ENCODE data around the gene DSTYK. TPM values are rescaled to one million over a fixed set of nuclear protein-coding genes. Genes with fewer than 3 reads are reported as not detected.

DSTYK gene
- polyA plus RNA-seq (2013): 9.6 TPM

GRCh38 chr1:205211169-205211838, at the start of gene DSTYK:
Gene DSTYK (minus strand): TSS chr1:205211702. CDS start chr1:205211535, 167 bp downstream.
- Histone ChIP-seq H3K27me3 (replicated peaks in 2 of 5; ENCODE audit: control insufficient read depth in 4 of 5, insufficient read depth in 5 of 5, low read length in 4 of 5) (no peaks in the 10 kb centered on the region), H3K4me3 (ENCODE audit: control insufficient read depth in 1 of 7, extremely low read depth in 1 of 7, insufficient read depth in 4 of 7, low read depth in 2 of 7, low read length in 6 of 7) (peak within 1 kb of the TSS; percentile 90 to 95 (median 94)), H3K36me3 (ENCODE audit: control insufficient read depth in 4 of 4, insufficient read depth in 4 of 4, low read length in 3 of 4) (no peaks in the 10 kb centered on the region), H3K4me1 (ENCODE audit: control extremely low read depth in 1 of 4, control insufficient read depth in 4 of 4, insufficient read depth in 4 of 4, low read length in 3 of 4) (peaks cover 7 to 42% (median 35%) of the 10 kb centered on the region in 4 experiments), H3K9me3 (ENCODE audit: control extremely low read depth in 1 of 5, control insufficient read depth in 4 of 5, insufficient read depth in 2 of 5, low read depth in 1 of 5, low read length in 4 of 5) (no peaks in the 10 kb centered on the region), H3K27ac (ENCODE audit: insufficient read depth in 1 of 2, low read depth in 1 of 2, low read length in 2 of 2, poor library complexity in 1 of 2, severe bottlenecking in 2 of 2) (peak within 1 kb of the TSS; percentile 93)
- WGBS (ENCODE audit: insufficient coverage): under 1% methylated on average over 45 of the region's 67 CpGs
- DNase-seq: peak; percentile 95 to 98 (median 98)
- ChIA-PET POLR2A (interaction anchor here (0.8 to 1.1 kb wide), 3 partner anchors 17 to 22 kb away, joined by 3 to 4 read pairs (median 3); partner anchors contain the start of gene TMCC2), CTCF (interaction anchor here (2.0 kb wide), 1 partner anchor 12 kb away, joined by 8 read pairs; no protein-coding TSS in a partner anchor)

DNA sequence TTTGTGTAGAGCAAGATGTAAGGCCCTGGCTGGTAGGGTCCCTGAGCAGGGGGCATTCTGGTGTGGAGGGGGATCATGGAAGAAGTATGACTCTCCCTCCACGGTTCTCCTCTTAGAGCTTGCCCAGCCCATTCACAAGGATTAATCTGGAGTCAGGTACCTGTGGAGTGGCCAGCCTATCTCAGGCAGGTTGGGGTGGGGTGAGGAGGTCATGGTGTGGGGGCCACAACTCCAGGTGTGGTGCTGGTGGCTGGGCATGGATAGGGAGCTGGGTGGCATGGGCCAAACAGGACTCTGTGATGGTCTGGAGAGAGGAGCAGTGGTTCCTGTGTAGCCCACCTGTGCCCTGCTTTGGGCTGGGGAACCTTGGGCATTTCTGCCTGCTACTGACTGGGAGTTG, 48.5 kb upstream of the DSTYK start:
- WGBS (ENCODE audit: insufficient coverage): 100% methylated on average over 1 of the region's 1 CpG
- Histone ChIP-seq H3K4me3 (ENCODE audit: control insufficient read depth in 1 of 7, extremely low read depth in 1 of 7, insufficient read depth in 4 of 7, low read depth in 2 of 7, low read length in 6 of 7) (no peak overlapping the region), H3K27me3 (replicated peaks in 2 of 5; ENCODE audit: control insufficient read depth in 4 of 5, insufficient read depth in 5 of 5, low read length in 4 of 5) (peaks cover 0 to 31% (median 11%) of the 10 kb centered on the region in 5 experiments), H3K27ac (ENCODE audit: insufficient read depth in 1 of 2, low read depth in 1 of 2, low read length in 2 of 2, poor library complexity in 1 of 2, severe bottlenecking in 2 of 2) (no peak overlapping the region), H3K9me3 (ENCODE audit: control extremely low read depth in 1 of 5, control insufficient read depth in 4 of 5, insufficient read depth in 2 of 5, low read depth in 1 of 5, low read length in 4 of 5) (no peaks in the 10 kb centered on the region), H3K4me1 (ENCODE audit: control extremely low read depth in 1 of 4, control insufficient read depth in 4 of 4, insufficient read depth in 4 of 4, low read length in 3 of 4) (peaks cover 3 to 43% (median 29%) of the 10 kb centered on the region in 4 experiments), H3K36me3 (ENCODE audit: control insufficient read depth in 4 of 4, insufficient read depth in 4 of 4, low read length in 3 of 4) (no peaks in the 10 kb centered on the region)
- CTCF ChIA-PET: interaction anchor here (1.5 to 38.2 kb wide), 7 partner anchors 10 to 119 kb away, joined by 3 to 1168 read pairs (median 116); partner anchors contain the start of genes NUAK2 and TMCC2
- DNase-seq: no peak
- POLR2A ChIA-PET: no interaction called here

DNA sequence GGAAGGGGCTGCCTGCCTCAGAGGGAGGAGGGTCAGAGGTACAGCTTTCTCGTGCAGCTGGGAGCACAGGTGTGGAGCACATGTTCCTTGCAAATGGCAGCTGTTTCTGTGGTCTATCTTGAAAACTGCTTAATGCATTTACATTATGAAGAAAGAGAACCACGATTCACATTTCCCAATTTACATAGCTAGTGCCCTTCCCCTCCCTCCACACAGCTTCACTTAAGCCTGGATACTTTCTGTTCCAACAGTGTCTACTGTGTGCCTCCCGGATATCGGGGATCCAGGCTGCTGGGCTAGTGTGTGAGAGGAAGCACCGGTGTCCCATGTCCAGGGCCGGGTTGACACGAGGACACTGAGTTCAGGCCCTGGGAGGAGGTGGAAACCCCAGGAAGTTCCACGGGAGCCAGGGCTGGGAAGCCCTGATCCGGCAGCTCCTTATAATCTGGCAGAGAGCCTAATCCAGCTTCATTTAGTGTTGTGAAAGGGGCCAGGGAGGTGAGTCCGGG, 47.9 kb upstream of the DSTYK start:
- Histone ChIP-seq H3K4me1 (ENCODE audit: control extremely low read depth in 1 of 4, control insufficient read depth in 4 of 4, insufficient read depth in 4 of 4, low read length in 3 of 4) (peaks cover 3 to 43% (median 29%) of the 10 kb centered on the region in 4 experiments), H3K36me3 (ENCODE audit: control insufficient read depth in 4 of 4, insufficient read depth in 4 of 4, low read length in 3 of 4) (no peaks in the 10 kb centered on the region), H3K4me3 (ENCODE audit: control insufficient read depth in 1 of 7, extremely low read depth in 1 of 7, insufficient read depth in 4 of 7, low read depth in 2 of 7, low read length in 6 of 7) (no peak overlapping the region), H3K9me3 (ENCODE audit: control extremely low read depth in 1 of 5, control insufficient read depth in 4 of 5, insufficient read depth in 2 of 5, low read depth in 1 of 5, low read length in 4 of 5) (no peaks in the 10 kb centered on the region), H3K27me3 (replicated peaks in 2 of 5; ENCODE audit: control insufficient read depth in 4 of 5, insufficient read depth in 5 of 5, low read length in 4 of 5) (peaks cover 0 to 28% (median 11%) of the 10 kb centered on the region in 5 experiments), H3K27ac (ENCODE audit: insufficient read depth in 1 of 2, low read depth in 1 of 2, low read length in 2 of 2, poor library complexity in 1 of 2, severe bottlenecking in 2 of 2) (no peak overlapping the region)
- ChIA-PET CTCF (interaction anchor here (0.7 to 38.2 kb wide), 9 partner anchors 9 to 283 kb away, joined by 3 to 1168 read pairs (median 38); partner anchors contain the start of genes NUAK2 and TMCC2), POLR2A (no interaction called here)
- WGBS (ENCODE audit: insufficient coverage): 100% methylated on average over 9 of the region's 10 CpGs
- no peak for DNase-seq

GRCh38 chr1:205258719-205259118, 47.2 kb upstream of the DSTYK start:
- POLR2A ChIA-PET: no interaction called here
- peaks cover 0 to 28% (median 11%) of the 10 kb centered on the region in 5 experiments for H3K27me3 ChIP-seq (replicated peaks in 2 of 5; ENCODE audit: control insufficient read depth in 4 of 5, insufficient read depth in 5 of 5, low read length in 4 of 5)
- no peaks in the 10 kb centered on the region for H3K9me3 ChIP-seq (ENCODE audit: control extremely low read depth in 1 of 5, control insufficient read depth in 4 of 5, insufficient read depth in 2 of 5, low read depth in 1 of 5, low read length in 4 of 5)
- H3K36me3 ChIP-seq (ENCODE audit: control insufficient read depth in 4 of 4, insufficient read depth in 4 of 4, low read length in 3 of 4): no peaks in the 10 kb centered on the region
- DNase-seq: no peak
- CTCF ChIA-PET: interaction anchor here (1.3 to 38.2 kb wide), 10 partner anchors 9 to 270 kb away, joined by 3 to 1168 read pairs (median 24); partner anchors contain the start of genes NUAK2, RBBP5 and TMCC2
- 94% methylated on average over 6 of the region's 8 CpGs for WGBS (ENCODE audit: insufficient coverage)
- H3K4me3 ChIP-seq (ENCODE audit: control insufficient read depth in 1 of 7, extremely low read depth in 1 of 7, insufficient read depth in 4 of 7, low read depth in 2 of 7, low read length in 6 of 7): no peak overlapping the region
- peaks cover 3 to 43% (median 28%) of the 10 kb centered on the region in 4 experiments for H3K4me1 ChIP-seq (ENCODE audit: control extremely low read depth in 1 of 4, control insufficient read depth in 4 of 4, insufficient read depth in 4 of 4, low read length in 3 of 4)
- H3K27ac ChIP-seq (ENCODE audit: insufficient read depth in 1 of 2, low read depth in 1 of 2, low read length in 2 of 2, poor library complexity in 1 of 2, severe bottlenecking in 2 of 2): no peak overlapping the region

GRCh38 chr1:205258261-205258691, 46.8 kb upstream of the DSTYK start:
- CTCF ChIA-PET: interaction anchor here (1.3 to 38.2 kb wide), 10 partner anchors 16 to 269 kb away, joined by 3 to 1168 read pairs (median 24); partner anchors contain the start of genes NUAK2, RBBP5 and TMCC2
- Histone ChIP-seq H3K27me3 (replicated peaks in 2 of 5; ENCODE audit: control insufficient read depth in 4 of 5, insufficient read depth in 5 of 5, low read length in 4 of 5) (peaks cover 0 to 28% (median 11%) of the 10 kb centered on the region in 5 experiments), H3K4me1 (ENCODE audit: control extremely low read depth in 1 of 4, control insufficient read depth in 4 of 4, insufficient read depth in 4 of 4, low read length in 3 of 4) (peaks cover 3 to 40% (median 24%) of the 10 kb centered on the region in 4 experiments), H3K9me3 (ENCODE audit: control extremely low read depth in 1 of 5, control insufficient read depth in 4 of 5, insufficient read depth in 2 of 5, low read depth in 1 of 5, low read length in 4 of 5) (no peaks in the 10 kb centered on the region), H3K27ac (ENCODE audit: insufficient read depth in 1 of 2, low read depth in 1 of 2, low read length in 2 of 2, poor library complexity in 1 of 2, severe bottlenecking in 2 of 2) (no peak overlapping the region), H3K36me3 (ENCODE audit: control insufficient read depth in 4 of 4, insufficient read depth in 4 of 4, low read length in 3 of 4) (no peaks in the 10 kb centered on the region), H3K4me3 (ENCODE audit: control insufficient read depth in 1 of 7, extremely low read depth in 1 of 7, insufficient read depth in 4 of 7, low read depth in 2 of 7, low read length in 6 of 7) (no peak overlapping the region)
- POLR2A ChIA-PET: no interaction called here
- 90% methylated on average over 5 of the region's 7 CpGs for WGBS (ENCODE audit: insufficient coverage)
- DNase-seq: no peak

- POLR2A ChIA-PET: no interaction called here
- Histone ChIP-seq H3K36me3 (ENCODE audit: control insufficient read depth in 4 of 4, insufficient read depth in 4 of 4, low read length in 3 of 4) (no peaks in the 10 kb centered on the region), H3K27me3 (replicated peaks in 2 of 5; ENCODE audit: control insufficient read depth in 4 of 5, insufficient read depth in 5 of 5, low read length in 4 of 5) (peaks cover 0 to 24% (median 11%) of the 10 kb centered on the region in 5 experiments), H3K27ac (ENCODE audit: insufficient read depth in 1 of 2, low read depth in 1 of 2, low read length in 2 of 2, poor library complexity in 1 of 2, severe bottlenecking in 2 of 2) (no peak overlapping the region), H3K9me3 (ENCODE audit: control extremely low read depth in 1 of 5, control insufficient read depth in 4 of 5, insufficient read depth in 2 of 5, low read depth in 1 of 5, low read length in 4 of 5) (no peaks in the 10 kb centered on the region), H3K4me3 (ENCODE audit: control insufficient read depth in 1 of 7, extremely low read depth in 1 of 7, insufficient read depth in 4 of 7, low read depth in 2 of 7, low read length in 6 of 7) (no peak overlapping the region), H3K4me1 (ENCODE audit: control extremely low read depth in 1 of 4, control insufficient read depth in 4 of 4, insufficient read depth in 4 of 4, low read length in 3 of 4) (peaks cover 3 to 34% (median 19%) of the 10 kb centered on the region in 4 experiments)
- no peak for DNase-seq
- WGBS (ENCODE audit: insufficient coverage): 97% methylated on average over 2 of the region's 2 CpGs
- CTCF ChIA-PET: interaction anchor here (1.2 to 38.2 kb wide), 11 partner anchors 16 to 273 kb away, joined by 3 to 1168 read pairs (median 11); partner anchors contain the start of genes NUAK2, RBBP5 and TMCC2
Measured at GRCh38 chr1:205257735-205258134, 46.2 kb upstream of the DSTYK start.

Data from common myeloid progenitor, CD34-positive (primary cell).